ENCODE results near the gene ENPP3.
"Not testable (repeated sequence)": the region's sequence is repeated elsewhere in the genome, so short reads cannot be mapped to it uniquely, and the experiment has no call there.

The ENPP3 gene

DNA sequence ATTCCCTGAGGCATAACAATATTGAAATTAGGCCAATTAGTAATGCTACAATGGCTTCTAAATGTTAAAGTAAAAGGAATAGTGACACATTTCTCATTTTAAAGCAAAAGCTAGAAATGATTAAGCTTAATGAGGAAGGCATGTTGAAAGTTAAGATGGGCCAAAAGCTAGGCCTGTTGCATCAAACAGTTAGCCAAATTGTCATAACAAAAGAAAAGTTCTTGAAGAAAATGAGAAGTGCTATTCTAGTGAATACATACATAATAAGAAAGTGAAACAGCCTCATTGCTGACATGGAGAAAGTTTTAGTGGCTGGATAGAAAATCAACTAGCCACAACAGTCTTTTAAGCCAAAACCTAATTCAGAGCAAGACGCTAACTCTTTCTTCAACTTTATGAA is 51.2 kb downstream of the ENPP3 start:
- Histone ChIP-seq H3K36me3 (replicated peaks) (no peaks in the 10 kb centered on the region), H3K4me3 (ENCODE audit: low read depth, low read length) (no peak overlapping the region), H3K27ac (no peak overlapping the region), H3K27me3 (replicated peaks) (no peaks in the 10 kb centered on the region)
- in situ Hi-C loops (cut with HindIII; ENCODE audit: low pct_ligation_motif_present, low sequenced_read_pairs) = loop anchor here (10.0 kb wide), 1 partner anchor 207 kb away; no protein-coding TSS in a partner anchor
- TF ChIP-seq, protein P1, sequence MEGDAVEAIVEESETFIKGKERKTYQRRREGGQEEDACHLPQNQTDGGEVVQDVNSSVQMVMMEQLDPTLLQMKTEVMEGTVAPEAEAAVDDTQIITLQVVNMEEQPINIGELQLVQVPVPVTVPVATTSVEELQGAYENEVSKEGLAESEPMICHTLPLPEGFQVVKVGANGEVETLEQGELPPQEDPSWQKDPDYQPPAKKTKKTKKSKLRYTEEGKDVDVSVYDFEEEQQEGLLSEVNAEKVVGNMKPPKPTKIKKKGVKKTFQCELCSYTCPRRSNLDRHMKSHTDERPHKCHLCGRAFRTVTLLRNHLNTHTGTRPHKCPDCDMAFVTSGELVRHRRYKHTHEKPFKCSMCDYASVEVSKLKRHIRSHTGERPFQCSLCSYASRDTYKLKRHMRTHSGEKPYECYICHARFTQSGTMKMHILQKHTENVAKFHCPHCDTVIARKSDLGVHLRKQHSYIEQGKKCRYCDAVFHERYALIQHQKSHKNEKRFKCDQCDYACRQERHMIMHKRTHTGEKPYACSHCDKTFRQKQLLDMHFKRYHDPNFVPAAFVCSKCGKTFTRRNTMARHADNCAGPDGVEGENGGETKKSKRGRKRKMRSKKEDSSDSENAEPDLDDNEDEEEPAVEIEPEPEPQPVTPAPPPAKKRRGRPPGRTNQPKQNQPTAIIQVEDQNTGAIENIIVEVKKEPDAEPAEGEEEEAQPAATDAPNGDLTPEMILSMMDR (IDR thresholded peaks at IDR 0.05; ENCODE audit: low read depth, low read length, missing control alignments) = no peak
- DNase-seq = no peak

DNA sequence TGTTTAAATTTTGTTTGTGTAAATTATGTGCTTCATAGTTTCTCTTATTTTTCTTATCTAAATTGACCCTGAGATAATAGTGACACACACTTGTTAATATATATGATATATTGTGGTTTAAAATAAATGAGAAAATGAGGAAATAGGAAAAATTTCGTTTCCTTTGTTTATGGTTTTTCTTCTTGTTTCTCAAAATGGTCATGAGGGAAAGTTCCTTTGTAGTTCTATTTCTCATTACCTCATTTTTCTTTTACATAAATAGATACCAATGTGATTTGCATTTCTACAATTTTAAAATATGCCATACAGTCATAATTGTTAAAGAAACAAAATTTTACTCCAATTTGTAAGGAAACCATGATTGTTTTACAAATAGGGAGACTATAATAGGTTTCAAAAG is 54.9 kb downstream of the ENPP3 start:
- TF ChIP-seq, protein P1 (IDR thresholded peaks at IDR 0.05; ENCODE audit: low read depth, low read length, missing control alignments) = no peak
- H3K27me3 ChIP-seq (replicated peaks) = no peaks in the 10 kb centered on the region
- in situ Hi-C loops (cut with HindIII; ENCODE audit: low pct_ligation_motif_present, low sequenced_read_pairs) = no loop called here
- H3K36me3 ChIP-seq (replicated peaks) = no peaks in the 10 kb centered on the region
- H3K4me3 ChIP-seq (ENCODE audit: low read depth, low read length) = no peak overlapping the region
- no peak for DNase-seq
- H3K27ac ChIP-seq = no peak overlapping the region

DNA sequence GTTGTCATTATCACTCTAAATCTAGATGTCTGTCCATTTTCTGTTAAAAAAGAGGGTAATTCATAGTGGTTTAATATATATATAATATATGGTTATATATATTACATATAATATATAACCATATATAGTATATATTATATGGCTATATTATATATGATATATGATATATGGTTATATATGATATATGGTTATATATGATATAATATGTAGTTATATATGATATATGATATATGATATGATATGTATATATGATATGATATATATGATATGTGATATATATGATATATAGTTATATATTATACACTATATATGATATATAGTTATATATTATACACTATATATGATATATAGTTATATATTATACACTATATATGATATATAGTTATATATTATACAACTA is 55.5 kb downstream of the ENPP3 start:
- no peak overlapping the region for H3K4me3 ChIP-seq (ENCODE audit: low read depth, low read length)
- no peaks in the 10 kb centered on the region for H3K36me3 ChIP-seq (replicated peaks)
- no peak overlapping the region for H3K27ac ChIP-seq
- no peak for DNase-seq
- TF ChIP-seq, protein P1 (IDR thresholded peaks at IDR 0.05; ENCODE audit: low read depth, low read length, missing control alignments) = no peak
- H3K27me3 ChIP-seq (replicated peaks) = no peaks in the 10 kb centered on the region
- in situ Hi-C loops (cut with HindIII; ENCODE audit: low pct_ligation_motif_present, low sequenced_read_pairs) = no loop called here

DNA sequence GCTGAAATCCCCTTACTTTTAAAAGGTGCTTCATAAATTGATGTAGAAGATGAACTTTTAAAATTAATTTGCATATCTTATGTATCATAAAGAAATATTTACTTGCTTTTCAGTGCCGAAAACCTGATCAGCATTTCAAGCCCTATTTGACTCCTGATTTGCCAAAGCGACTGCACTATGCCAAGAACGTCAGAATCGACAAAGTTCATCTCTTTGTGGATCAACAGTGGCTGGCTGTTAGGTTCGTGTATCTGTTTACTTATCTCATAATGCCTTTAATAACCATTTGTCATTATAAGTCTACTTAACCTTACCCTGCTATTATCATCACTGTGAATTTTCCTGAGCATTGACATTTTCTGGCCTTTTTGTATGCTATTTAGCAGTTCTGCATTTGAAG is 56.3 kb downstream of the ENPP3 start:
- Histone ChIP-seq H3K4me3 (ENCODE audit: low read depth, low read length) (no peak overlapping the region), H3K36me3 (replicated peaks) (no peaks in the 10 kb centered on the region), H3K27me3 (replicated peaks) (no peaks in the 10 kb centered on the region), H3K27ac (no peak overlapping the region)
- no peak for DNase-seq
- in situ Hi-C loops (cut with HindIII; ENCODE audit: low pct_ligation_motif_present, low sequenced_read_pairs) = no loop called here
- TF ChIP-seq, protein P1 (IDR thresholded peaks at IDR 0.05; ENCODE audit: low read depth, low read length, missing control alignments) = no peak

DNA sequence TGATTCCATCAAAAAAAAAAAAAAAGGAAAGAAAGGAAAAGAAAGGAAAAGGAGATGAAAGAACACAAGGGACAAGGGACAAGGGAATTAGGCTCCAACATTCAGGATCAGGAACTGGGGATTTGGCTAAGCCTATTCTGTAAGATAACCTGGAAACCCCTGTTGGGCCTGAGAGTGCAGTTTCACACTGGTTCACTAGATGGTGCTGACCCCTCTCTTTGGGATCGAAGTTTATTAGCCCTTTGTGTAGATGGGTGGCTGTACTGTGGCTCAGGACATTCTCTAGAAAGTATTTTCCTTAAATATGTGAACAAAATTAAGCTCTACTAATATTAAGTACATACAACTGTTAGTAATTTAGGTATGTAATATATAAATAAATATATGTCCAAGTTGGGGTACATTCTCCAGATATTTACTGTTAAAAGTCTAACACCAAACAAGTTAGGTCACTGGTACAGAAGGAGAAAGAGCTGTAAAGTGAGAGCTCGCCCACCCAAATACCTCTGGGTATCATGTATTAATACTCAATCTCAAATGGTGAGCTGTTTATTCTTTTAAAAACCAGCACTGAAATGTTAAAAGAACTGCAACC is 57.8 kb downstream of the ENPP3 start:
- in situ Hi-C loops (cut with HindIII; ENCODE audit: low pct_ligation_motif_present, low sequenced_read_pairs) = no loop called here
- Histone ChIP-seq H3K27ac (no peak overlapping the region), H3K36me3 (replicated peaks) (no peaks in the 10 kb centered on the region), H3K4me3 (ENCODE audit: low read depth, low read length) (no peak overlapping the region), H3K27me3 (replicated peaks) (no peaks in the 10 kb centered on the region)
- TF ChIP-seq, protein P1 (IDR thresholded peaks at IDR 0.05; ENCODE audit: low read depth, low read length, missing control alignments) = peak; percentile 96
- DNase-seq = peak; percentile 66

DNA sequence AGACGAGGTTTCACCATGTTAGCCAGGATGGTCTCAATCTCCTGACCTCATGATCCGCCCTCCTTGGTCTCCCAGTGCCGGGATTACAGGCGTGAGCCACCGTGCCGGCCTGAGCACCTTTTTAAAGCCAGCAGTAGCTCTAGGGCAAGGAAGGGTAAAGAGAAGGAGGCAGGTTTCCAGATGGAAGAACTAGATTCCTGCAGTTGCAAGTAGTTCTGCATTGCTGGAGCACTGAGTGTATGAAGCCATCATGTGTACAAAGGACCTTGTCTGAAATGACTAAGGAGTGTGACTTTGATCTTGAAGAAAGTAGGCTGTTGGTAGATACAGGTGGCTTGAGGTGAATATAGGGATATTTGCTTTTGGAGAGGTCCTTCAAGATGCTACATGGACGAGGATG is 59.9 kb downstream of the ENPP3 start:
- Histone ChIP-seq H3K27ac (no peak overlapping the region), H3K27me3 (replicated peaks) (no peaks in the 10 kb centered on the region), H3K36me3 (replicated peaks) (no peaks in the 10 kb centered on the region), H3K4me3 (ENCODE audit: low read depth, low read length) (no peak overlapping the region)
- in situ Hi-C loops (cut with HindIII; ENCODE audit: low pct_ligation_motif_present, low sequenced_read_pairs) = no loop called here
- no peak for DNase-seq
- TF ChIP-seq, protein P1 (IDR thresholded peaks at IDR 0.05; ENCODE audit: low read depth, low read length, missing control alignments) = no peak

DNA sequence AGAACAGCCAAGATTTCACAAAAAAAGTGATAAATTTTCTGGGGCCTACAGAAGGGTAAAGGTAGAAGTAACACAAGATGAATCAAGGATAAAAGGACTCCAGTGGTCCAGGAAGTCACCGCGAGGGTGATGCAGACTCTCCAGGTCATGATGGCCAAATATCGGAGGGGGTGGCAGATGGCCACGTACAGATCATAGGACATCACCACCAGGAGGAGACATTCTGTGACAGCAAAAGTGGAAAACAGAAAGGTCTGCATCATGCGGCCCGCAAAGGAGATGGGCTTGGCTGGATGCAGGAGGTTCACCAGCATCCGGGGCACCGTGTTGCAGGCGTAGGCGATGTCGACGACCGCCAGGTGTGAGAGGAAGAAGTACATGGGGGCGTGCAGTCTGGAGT is 63.7 kb downstream of the ENPP3 start:
- H3K36me3 ChIP-seq (replicated peaks); in situ Hi-C loops (cut with HindIII; ENCODE audit: low pct_ligation_motif_present, low sequenced_read_pairs); H3K4me3 ChIP-seq (ENCODE audit: low read depth, low read length); DNase-seq; H3K27me3 ChIP-seq (replicated peaks); H3K27ac ChIP-seq: not testable (repeated sequence)

DNA sequence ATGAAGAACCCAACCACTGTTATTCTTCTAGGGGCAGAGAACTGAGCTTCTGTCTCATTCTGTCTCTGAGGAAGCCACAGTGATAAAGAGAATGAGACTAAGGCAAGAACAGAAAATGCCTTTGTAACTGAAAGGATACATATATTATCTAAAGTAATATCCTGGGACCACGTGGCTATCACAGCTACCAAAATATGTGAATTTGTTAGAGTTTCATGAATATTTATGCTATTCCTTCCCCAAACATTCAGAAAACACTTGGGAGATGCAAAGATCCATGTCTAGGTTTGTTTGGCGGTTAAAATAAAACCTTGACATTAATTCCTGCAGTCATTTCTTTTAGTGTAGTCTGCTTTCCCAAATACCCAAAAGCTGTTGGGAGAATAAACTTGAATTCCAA is 66.8 kb downstream of the ENPP3 start:
- H3K36me3 ChIP-seq (replicated peaks); H3K4me3 ChIP-seq (ENCODE audit: low read depth, low read length); H3K27me3 ChIP-seq (replicated peaks); H3K27ac ChIP-seq; DNase-seq; in situ Hi-C loops (cut with HindIII; ENCODE audit: low pct_ligation_motif_present, low sequenced_read_pairs): not testable (repeated sequence)

DNA sequence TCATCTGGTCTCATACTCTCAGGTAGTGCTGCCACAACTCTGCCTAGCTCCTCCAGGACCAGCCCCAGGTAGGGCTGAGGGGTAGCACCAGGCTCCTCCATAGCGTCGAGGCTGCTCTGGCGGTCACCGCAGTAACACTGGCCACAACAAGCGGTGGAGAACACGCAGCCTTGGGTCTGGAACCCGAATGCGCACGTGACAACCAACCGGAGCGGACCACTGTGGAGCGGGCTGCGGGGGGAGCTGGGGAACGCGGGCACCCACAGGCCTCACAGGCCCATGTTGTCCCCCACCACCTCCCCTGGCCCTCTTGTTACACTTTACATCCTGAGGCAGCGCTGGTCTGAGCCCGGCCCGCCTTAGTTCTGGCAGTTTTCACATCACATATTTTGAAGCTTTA is 73.8 kb downstream of the ENPP3 start, which contains the start of gene CTAGE9:
Gene CTAGE9, minus strand, starts transcription at position 101 of the 400 bp plus-strand sequence. Its CDS starts 0 bp downstream, at position 101.
- in situ Hi-C loops (cut with HindIII; ENCODE audit: low pct_ligation_motif_present, low sequenced_read_pairs) = not testable (repeated sequence)

More for the DNA sequence above, 73.8 kb downstream of the ENPP3 start, which contains the start of gene CTAGE9:
- not testable (repeated sequence) for H3K36me3 ChIP-seq (replicated peaks); DNase-seq; H3K4me3 ChIP-seq (ENCODE audit: low read depth, low read length); H3K27ac ChIP-seq; H3K27me3 ChIP-seq (replicated peaks)

Measured in brain microvascular endothelial cell (primary cell).